Upper lobe of left lung (tissue), 4 donors: ENCODE results near the gene HPCAL1.

Experiments used
- POLR2A ChIP-seq, 4 donors: fragments of 450-650 bp; IDR thresholded peaks; one replicate each; pipeline ENCODE4 v1.5.1; 2016 to 2017; ENCODE audit warnings: antibody characterized with exemption in 4 of 4, mild to moderate bottlenecking in 2 of 4
- POLR2AphosphoS5 ChIP-seq, 2 donors: sonication (generic); formaldehyde crosslinking; IDR thresholded peaks; one replicate each; pipeline ENCODE4 v1.5.1; 2017; ENCODE audit warnings: antibody characterized with exemption in 2 of 2
- TF ChIP-seq, protein P1 (sequence below), 6 experiments: fragments of 450-650 bp in 4 of 6; fragments of 200-600 bp in 2 of 6; sonication (generic) in 2 of 6; IDR thresholded peaks; one replicate each; pipeline ENCODE4 v1.5.1; 2016 to 2019; ENCODE audit warnings: antibody characterized with exemption in 6 of 6

- TF ChIP-seq POLR2A (IDR thresholded peaks at IDR 0.05): no peak
- TF ChIP-seq, protein P1, sequence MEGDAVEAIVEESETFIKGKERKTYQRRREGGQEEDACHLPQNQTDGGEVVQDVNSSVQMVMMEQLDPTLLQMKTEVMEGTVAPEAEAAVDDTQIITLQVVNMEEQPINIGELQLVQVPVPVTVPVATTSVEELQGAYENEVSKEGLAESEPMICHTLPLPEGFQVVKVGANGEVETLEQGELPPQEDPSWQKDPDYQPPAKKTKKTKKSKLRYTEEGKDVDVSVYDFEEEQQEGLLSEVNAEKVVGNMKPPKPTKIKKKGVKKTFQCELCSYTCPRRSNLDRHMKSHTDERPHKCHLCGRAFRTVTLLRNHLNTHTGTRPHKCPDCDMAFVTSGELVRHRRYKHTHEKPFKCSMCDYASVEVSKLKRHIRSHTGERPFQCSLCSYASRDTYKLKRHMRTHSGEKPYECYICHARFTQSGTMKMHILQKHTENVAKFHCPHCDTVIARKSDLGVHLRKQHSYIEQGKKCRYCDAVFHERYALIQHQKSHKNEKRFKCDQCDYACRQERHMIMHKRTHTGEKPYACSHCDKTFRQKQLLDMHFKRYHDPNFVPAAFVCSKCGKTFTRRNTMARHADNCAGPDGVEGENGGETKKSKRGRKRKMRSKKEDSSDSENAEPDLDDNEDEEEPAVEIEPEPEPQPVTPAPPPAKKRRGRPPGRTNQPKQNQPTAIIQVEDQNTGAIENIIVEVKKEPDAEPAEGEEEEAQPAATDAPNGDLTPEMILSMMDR (IDR thresholded peaks at IDR 0.05): no peak
- TF ChIP-seq POLR2AphosphoS5 (IDR thresholded peaks at IDR 0.05): no peak
Measured at GRCh38 chr2:10367472-10368439, 65.1 kb downstream of the HPCAL1 start.
